H1 (cell line): ENCODE measurements around the gene PTPRCAP. TPM values are rescaled to one million over a fixed set of nuclear protein-coding genes. Genes with fewer than 3 reads are reported as not detected.

ENCODE experiments used
- CBX8 ChIP-seq: fragments of 300-800, 300-1000 bp; sonication (generic); IDR thresholded peaks from 2 replicates; pipeline ENCODE4 v1.7.1; 2016; ENCODE audit warnings: low read depth, low read length, borderline replicate concordance
- CHD7 ChIP-seq: fragments of 300-600 bp; sonication (generic); IDR thresholded peaks from 2 replicates; pipeline ENCODE4 v1.7.1; 2012; ENCODE audit warnings: low read length, moderate library complexity, mild to moderate bottlenecking, inconsistent platforms; ENCODE audit not compliant: insufficient replicate concordance
- FOSL1 ChIP-seq: IDR thresholded peaks from 2 replicates; pipeline ENCODE4 v1.6.1; 2011; ENCODE audit warnings: mild to moderate bottlenecking, low read depth, low read length, moderate library complexity; ENCODE audit not compliant: insufficient read depth
- RFX5 ChIP-seq: IDR thresholded peaks from 2 replicates; pipeline ENCODE4 v1.6.1; 2011; ENCODE audit warnings: low read depth, low read length, improper control_type of control experiment, borderline replicate concordance
- polyA plus RNA-seq, 7 experiments: library from polyadenylated mRNA; depleted of rRNA in 3 of 7; stranded (reverse) in 5 of 7; unstranded in 2 of 7; fragments of >200 nt in 5 of 7; fragments of 200-250 nt in 2 of 7; gene quantifications; 1 replicate in 5 of 7; 2 replicates in 1 of 7; 4 replicates in 1 of 7; pipeline versions ENCODE4 v1.2.1 to v1.2.3, GENCODE V29; 2011 to 2013; ENCODE audit warnings: missing spikeins in 2 of 7, mixed read lengths in 2 of 7
- total RNA-seq: library from RNA; stranded (reverse); fragmentation: NEBNext Ultra II Directional; extraction: Animal tissue kit (Norgen Biotek cat#: 25700); gene quantifications from 2 replicates; pipeline ENCODE4 v1.2.1, GENCODE V29; 2021

The PTPRCAP gene
- total and polyA plus RNA-seq, 2 of the 8 experiments (the other 6 are each of a cell fraction or from before 2014, with no cell fraction given), result 0.78 to 6.7 TPM

- TF ChIP-seq FOSL1 (no peak), CBX8 (no peak), RFX5 (no peak), CHD7 (no peak)
These were observed 44.0 kb downstream of the PTPRCAP start (continued) for GRCh38 chr11:67393437-67393836.
